Thoracic aorta (tissue), 2 donors: ENCODE measurements around the gene HELT. TPM values are rescaled to one million over a fixed set of nuclear protein-coding genes. Genes with fewer than 3 reads are reported as not detected.

Source experiments
- ATAC-seq: fragments of 150-250 bp; one replicate; pipeline ENCODE4 v1.8.0; 2017; ENCODE audit warnings: low read depth; ENCODE audit not compliant: insufficient number of reproducible peaks, low FRiP score
- DNase-seq: peaks from one replicate; pipeline ENCODE4 v3.0.0-alpha.2; 2020; ENCODE audit warnings: low spot score
- H3K27ac ChIP-seq, 2 donors: fragments of 200-600 bp; sonication (generic); 1 replicate in 1 of 2; 2 replicates in 1 of 2; pipeline ENCODE4 v1.5.1; 2016; ENCODE audit warnings: mild to moderate bottlenecking in 2 of 2, moderate library complexity in 2 of 2
- H3K27me3 ChIP-seq: fragments of 200-600 bp; sonication (generic); replicated peaks from 2 replicates; pipeline ENCODE4 v1.6.0; 2016; ENCODE audit warnings: mild to moderate bottlenecking; ENCODE audit not compliant: insufficient read depth
- H3K36me3 ChIP-seq: fragments of 200-600 bp; sonication (generic); one replicate; pipeline ENCODE4 v1.5.1; 2016
- H3K4me1 ChIP-seq, 2 donors: fragments of 200-600 bp; sonication (generic); 1 replicate in 1 of 2; 2 replicates in 1 of 2; pipeline versions ENCODE4 v1.5.1 to v1.6.0; 2016; ENCODE audit warnings: low read depth in 2 of 2, mild to moderate bottlenecking in 1 of 2; ENCODE audit not compliant: control insufficient read depth in 1 of 2
- H3K4me3 ChIP-seq: fragments of 200-600 bp; sonication (generic); 2 replicates; pipeline ENCODE4 v1.5.1; 2016; ENCODE audit warnings: mild to moderate bottlenecking
- H3K9me3 ChIP-seq: fragments of 200-600 bp; sonication (generic); 2 replicates; pipeline ENCODE4 v1.5.1; 2016
- total RNA-seq, 2 donors: library from RNA; depleted of rRNA; stranded (reverse); fragments of >200 nt; gene quantifications; one replicate each; pipeline versions ENCODE4 v1.1.0 to v1.2.3, GENCODE V29; 2016
- TF ChIP-seq, protein P1 (sequence below): fragments of 200-600 bp; sonication (generic); IDR thresholded peaks from one replicate; pipeline ENCODE4 v1.5.1; 2019; ENCODE audit warnings: antibody characterized with exemption

The HELT gene
- total RNA-seq, 2 donors from 2014 or later, result not detected

- Histone ChIP-seq H3K4me3 (no peak overlapping the region), H3K27ac (no peak overlapping the region), H3K36me3 (no peaks in the 10 kb centered on the region), H3K9me3 (no peaks in the 10 kb centered on the region), H3K4me1 (peaks cover 0 to 3% of the 10 kb centered on the region in 2 donors), H3K27me3 (no peaks in the 10 kb centered on the region)
- ATAC-seq (no peak), DNase-seq (no peak)
- TF ChIP-seq, protein P1, sequence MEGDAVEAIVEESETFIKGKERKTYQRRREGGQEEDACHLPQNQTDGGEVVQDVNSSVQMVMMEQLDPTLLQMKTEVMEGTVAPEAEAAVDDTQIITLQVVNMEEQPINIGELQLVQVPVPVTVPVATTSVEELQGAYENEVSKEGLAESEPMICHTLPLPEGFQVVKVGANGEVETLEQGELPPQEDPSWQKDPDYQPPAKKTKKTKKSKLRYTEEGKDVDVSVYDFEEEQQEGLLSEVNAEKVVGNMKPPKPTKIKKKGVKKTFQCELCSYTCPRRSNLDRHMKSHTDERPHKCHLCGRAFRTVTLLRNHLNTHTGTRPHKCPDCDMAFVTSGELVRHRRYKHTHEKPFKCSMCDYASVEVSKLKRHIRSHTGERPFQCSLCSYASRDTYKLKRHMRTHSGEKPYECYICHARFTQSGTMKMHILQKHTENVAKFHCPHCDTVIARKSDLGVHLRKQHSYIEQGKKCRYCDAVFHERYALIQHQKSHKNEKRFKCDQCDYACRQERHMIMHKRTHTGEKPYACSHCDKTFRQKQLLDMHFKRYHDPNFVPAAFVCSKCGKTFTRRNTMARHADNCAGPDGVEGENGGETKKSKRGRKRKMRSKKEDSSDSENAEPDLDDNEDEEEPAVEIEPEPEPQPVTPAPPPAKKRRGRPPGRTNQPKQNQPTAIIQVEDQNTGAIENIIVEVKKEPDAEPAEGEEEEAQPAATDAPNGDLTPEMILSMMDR, result no peak
These were observed 14.5 kb upstream of the HELT start for GRCh38 chr4:185003596-185004351.

- no peaks in the 10 kb centered on the region for H3K36me3 ChIP-seq
- DNase-seq, result peak; percentile 13
- TF ChIP-seq, protein P1, result no peak
- no peaks in the 10 kb centered on the region for H3K27me3 ChIP-seq
- ATAC-seq, result peak; percentile 15
- H3K27ac ChIP-seq, result no peak overlapping the region
- H3K4me3 ChIP-seq, result peak overlapping the region; percentile 56
- peaks cover 0 to 3% of the 10 kb centered on the region in 2 donors for H3K4me1 ChIP-seq
- no peaks in the 10 kb centered on the region for H3K9me3 ChIP-seq
These were observed 13.6 kb upstream of the HELT start for GRCh38 chr4:185004562-185005218.

DNA sequence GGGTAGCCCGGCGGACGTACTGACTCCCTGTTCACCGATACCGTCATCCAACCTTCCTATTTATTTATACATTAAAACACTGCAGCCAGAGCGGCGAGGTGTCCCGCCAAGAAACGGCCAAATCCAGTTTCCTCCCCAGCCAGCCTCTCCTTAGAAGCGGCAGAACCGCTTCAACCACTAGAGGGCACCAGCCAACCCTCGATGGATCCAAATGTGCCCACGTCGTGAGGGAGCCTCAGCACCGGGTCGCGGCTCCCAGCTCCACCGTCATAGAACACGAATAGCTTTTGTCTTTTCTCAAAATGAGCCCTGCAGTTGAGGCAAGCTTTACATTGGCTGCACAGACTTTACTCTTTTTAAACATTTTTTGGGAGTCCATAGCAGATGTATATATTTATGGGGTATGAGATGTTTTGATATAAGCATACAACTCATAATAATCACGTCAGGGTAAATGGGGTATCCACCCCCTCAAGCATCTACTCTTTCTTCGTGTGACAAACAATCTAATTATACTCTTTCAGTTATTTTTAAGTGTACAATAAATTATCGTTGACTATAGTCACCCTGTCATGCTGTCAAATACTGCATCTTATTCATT is 13.0 kb upstream of the HELT start:
- H3K27me3 ChIP-seq, result no peaks in the 10 kb centered on the region
- H3K27ac ChIP-seq, result no peak overlapping the region
- H3K4me1 ChIP-seq, result peaks cover 0 to 3% of the 10 kb centered on the region in 2 donors
- TF ChIP-seq, protein P1, result peak; percentile 89
- no peaks in the 10 kb centered on the region for H3K9me3 ChIP-seq
- no peaks in the 10 kb centered on the region for H3K36me3 ChIP-seq
- H3K4me3 ChIP-seq, result peak overlapping the region; percentile 56
- DNase-seq (peak; percentile 57), ATAC-seq (peak; percentile 66)

DNA sequence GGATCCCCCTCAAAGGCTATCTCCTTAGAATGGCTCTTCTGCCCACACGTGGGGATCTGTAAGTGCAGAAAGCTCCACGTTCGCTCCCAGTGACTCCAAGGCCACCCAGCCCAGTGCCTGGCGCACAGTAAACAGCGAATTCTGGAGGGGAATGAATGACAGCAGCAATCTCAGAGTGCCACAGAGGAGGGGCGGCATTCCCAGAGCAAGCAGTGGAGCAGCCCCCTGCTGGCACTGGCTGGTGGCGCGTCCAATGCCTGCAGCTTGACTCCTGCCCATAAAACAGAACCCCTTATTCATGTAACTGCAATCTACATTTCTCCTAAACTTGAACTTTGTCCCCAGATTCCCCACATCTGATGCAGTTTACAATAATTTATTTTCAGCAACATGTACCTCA is 6.9 kb upstream of the HELT start:
- H3K27me3 ChIP-seq, result peaks cover 9% of the 10 kb centered on the region
- DNase-seq, result no peak

More for the DNA sequence above, 6.9 kb upstream of the HELT start:
- no peak for ATAC-seq
- H3K36me3 ChIP-seq, result no peaks in the 10 kb centered on the region
- H3K27ac ChIP-seq, result no peak overlapping the region
- H3K4me1 ChIP-seq, result peaks cover 0 to under 1% of the 10 kb centered on the region in 2 donors
- no peak overlapping the region for H3K4me3 ChIP-seq
- no peaks in the 10 kb centered on the region for H3K9me3 ChIP-seq
- TF ChIP-seq, protein P1, result no peak
